ENCODE measurements around the gene GALNT17.

DNA sequence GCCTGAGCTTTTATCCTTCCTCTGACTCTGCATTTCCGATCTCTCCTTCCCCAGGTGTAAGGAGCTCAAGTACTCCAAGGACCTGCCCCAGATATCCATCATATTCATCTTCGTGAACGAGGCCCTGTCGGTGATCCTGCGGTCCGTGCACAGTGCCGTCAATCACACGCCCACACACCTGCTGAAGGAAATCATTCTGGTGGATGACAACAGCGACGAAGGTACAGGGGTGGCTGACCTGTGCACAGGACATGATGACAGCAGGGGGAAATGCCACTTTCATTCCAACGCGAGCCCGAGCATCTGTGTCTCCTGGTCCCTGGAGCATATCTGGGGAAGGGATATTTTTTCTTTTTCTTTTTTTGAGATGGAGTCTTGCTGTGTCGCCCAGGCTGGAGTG lies 256.2 kb downstream of the GALNT17 start:
- TF ChIP-seq, protein P1, sequence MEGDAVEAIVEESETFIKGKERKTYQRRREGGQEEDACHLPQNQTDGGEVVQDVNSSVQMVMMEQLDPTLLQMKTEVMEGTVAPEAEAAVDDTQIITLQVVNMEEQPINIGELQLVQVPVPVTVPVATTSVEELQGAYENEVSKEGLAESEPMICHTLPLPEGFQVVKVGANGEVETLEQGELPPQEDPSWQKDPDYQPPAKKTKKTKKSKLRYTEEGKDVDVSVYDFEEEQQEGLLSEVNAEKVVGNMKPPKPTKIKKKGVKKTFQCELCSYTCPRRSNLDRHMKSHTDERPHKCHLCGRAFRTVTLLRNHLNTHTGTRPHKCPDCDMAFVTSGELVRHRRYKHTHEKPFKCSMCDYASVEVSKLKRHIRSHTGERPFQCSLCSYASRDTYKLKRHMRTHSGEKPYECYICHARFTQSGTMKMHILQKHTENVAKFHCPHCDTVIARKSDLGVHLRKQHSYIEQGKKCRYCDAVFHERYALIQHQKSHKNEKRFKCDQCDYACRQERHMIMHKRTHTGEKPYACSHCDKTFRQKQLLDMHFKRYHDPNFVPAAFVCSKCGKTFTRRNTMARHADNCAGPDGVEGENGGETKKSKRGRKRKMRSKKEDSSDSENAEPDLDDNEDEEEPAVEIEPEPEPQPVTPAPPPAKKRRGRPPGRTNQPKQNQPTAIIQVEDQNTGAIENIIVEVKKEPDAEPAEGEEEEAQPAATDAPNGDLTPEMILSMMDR (conservative IDR thresholded peaks at IDR 0.05) = no peak
- no peak for TF ChIP-seq EZH2 (IDR thresholded peaks at IDR 0.05; ENCODE audit: low read depth)
